HG03457 (cell line): ENCODE measurements around the gene DHRS1.
"Not testable (repeated sequence)": the region's sequence is repeated elsewhere in the genome, so short reads cannot be mapped to it uniquely, and the experiment has no call there.

Experiments used
- ATAC-seq: cut with Tn5 transposase; IDR thresholded peaks from one replicate; pipeline ENCODE4 v1.9.1; 2021; ENCODE audit warnings: moderate number of reproducible peaks; ENCODE audit not compliant: unreplicated experiment

Gene DHRS1

DNA sequence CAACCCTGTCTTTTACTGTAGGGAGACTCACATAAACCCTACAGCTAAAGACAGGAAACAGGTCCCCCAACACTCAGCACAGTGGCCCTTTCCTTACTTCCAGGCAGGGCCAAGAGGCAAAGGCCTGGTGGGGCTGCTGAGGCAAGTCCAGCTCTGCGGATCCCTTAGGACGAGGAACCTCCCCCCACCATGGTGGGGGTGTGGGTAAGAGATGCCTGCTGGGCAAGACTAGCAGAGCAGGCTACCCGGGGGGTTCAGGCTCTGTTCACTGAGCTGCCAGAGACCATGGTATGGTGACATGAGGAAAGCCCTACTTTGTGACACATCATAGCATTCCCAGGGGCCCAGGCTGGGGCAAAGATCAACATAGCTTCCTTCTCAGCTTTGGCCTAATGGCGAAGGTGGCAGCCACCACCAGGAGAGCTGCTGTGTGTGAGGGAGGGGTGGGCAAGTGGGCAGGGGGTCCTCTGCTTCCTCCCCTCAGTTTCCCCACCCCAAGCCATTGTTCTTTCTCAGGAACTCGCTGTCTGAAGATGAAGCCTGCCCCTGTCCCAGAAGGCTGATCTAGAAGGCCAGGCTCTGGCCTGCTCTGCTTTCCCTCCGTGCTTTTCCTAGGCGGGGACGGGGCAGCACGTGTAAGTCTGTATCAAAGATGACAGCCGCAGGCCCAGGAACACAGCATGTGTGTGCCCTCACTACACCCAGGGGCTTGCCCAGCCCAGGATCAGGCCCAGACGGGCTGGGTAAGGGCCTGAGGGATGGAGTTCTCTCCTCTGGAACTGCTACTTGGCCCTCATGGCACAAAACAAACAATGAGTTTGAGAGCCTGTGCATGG, 47.1 kb downstream of the DHRS1 start:
- no peak for ATAC-seq

- ATAC-seq, result no peak
Observed at GRCh38 chr14:24251880-24252288, 47.7 kb downstream of the DHRS1 start.

DNA sequence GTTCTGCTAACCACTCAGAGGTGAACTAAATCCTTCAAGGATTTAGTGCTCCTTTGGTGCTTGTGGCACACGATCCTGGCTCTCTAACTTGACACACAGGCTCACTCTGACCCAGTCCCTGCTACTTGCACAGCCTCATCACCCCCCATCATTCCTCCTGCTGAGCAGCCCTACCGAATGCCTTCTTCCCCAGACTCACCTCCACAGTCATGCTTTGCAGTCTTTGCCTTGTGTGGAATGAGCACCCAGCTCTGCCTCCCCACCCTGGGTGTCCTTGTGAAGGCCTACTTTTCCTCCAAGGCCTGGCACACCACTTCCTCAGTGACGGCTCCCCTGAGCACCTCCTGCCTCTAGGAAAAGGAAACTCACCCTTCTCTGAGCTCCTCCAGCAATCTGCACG, 49.2 kb downstream of the DHRS1 start:
- ATAC-seq, result no peak

DNA sequence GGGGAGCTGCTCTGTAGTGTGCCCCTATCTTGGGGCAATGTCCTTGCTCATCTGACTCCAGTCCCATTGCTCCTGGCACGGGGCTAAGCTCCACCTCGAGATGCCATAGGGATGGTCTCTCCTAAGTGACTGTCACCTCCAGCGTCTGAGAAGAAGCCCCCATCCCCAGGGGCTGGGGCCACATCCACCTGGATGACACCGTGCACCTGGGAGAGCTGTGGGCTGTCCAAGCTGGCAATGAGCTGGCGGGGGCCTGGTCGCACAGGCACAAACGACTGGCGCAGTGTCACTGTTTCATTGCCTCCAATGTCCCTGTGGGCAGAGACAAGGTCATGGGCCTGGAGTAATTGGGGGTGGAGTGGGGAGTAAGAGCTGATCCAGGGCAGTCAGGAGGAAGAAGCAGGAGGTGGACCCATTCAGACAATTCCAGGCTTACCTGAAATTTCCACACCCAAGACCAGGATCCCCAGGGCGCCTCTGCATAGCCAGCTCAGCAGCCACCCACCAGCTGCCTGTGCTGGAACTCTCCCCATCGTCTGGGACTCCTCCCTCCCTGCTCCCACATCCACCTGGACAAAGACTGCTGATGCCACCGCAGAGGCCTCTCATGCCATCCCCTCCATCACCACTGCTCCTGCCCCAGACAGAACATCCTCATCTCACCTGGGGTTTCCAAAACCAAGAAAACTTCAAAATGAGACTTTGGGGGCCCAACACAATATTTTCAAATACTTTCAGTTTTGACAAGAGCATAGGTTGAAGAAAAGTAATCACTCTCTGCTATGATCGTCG, 50.2 kb downstream of the DHRS1 start:
- ATAC-seq, result no peak

- no peak for ATAC-seq
Observed at GRCh38 chr14:24247422-24247821, 52.2 kb downstream of the DHRS1 start.

GRCh38 chr14:24246765-24247212, 52.8 kb downstream of the DHRS1 start:
- ATAC-seq, result no peak

- not testable (repeated sequence) for ATAC-seq
Observed at GRCh38 chr14:24245350-24245749, 54.2 kb downstream of the DHRS1 start.

- ATAC-seq, result no peak
Observed at GRCh38 chr14:24243336-24243836, 56.2 kb downstream of the DHRS1 start.

GRCh38 chr14:24241829-24242443, 57.6 kb downstream of the DHRS1 start:
- peak; percentile 70 for ATAC-seq
